HepG2 (cell line): ENCODE results near the gene FAM118A. TPM values are rescaled to one million over a fixed set of nuclear protein-coding genes. Genes with fewer than 3 reads are reported as not detected.

Experiments used
- DNMT3B ChIP-seq: conservative IDR thresholded peaks from 2 replicates; pipeline ENCODE4 v1.6.1; 2016; ENCODE audit warnings: missing biosample characterization, control low read depth
- FOXJ3 ChIP-seq: sonication (generic); formaldehyde crosslinking; IDR thresholded peaks from 2 replicates; pipeline ENCODE4 v1.4.0; 2020; ENCODE audit warnings: missing genetic modification reagents, mild to moderate bottlenecking, borderline replicate concordance
- FOXK2 ChIP-seq: fragments of 450-650 bp; IDR thresholded peaks from 2 replicates; pipeline ENCODE4 v1.6.1; 2016
- JUN ChIP-seq: sonication (generic); formaldehyde crosslinking; IDR thresholded peaks from 2 replicates; pipeline ENCODE4 v1.4.0; 2020; ENCODE audit warnings: mild to moderate bottlenecking, missing genetic modification reagents
- PCBP2 ChIP-seq: fragments of 200-400 bp; formaldehyde crosslinking; optimal IDR thresholded peaks from 2 replicates; pipeline ENCODE3; 2018; ENCODE audit warnings: low read length, low read depth; ENCODE audit not compliant: poor library complexity, severe bottlenecking
- RARA ChIP-seq: IDR thresholded peaks from 2 replicates; pipeline ENCODE4 v1.6.1; 2016; ENCODE audit warnings: missing genetic modification reagents, missing compliant biosample characterization
- STAG1 ChIP-seq: sonication (generic); formaldehyde crosslinking; IDR thresholded peaks from 2 replicates; pipeline ENCODE4 v1.4.0; 2020; ENCODE audit warnings: missing genetic modification reagents
- ZBTB3 ChIP-seq: sonication (generic); formaldehyde crosslinking; IDR thresholded peaks from 2 replicates; pipeline ENCODE4 v1.4.0; 2020; ENCODE audit warnings: low read depth, mild to moderate bottlenecking, moderate library complexity, missing genetic modification reagents, borderline replicate concordance
- ZBTB39 ChIP-seq: sonication (generic); formaldehyde crosslinking; IDR thresholded peaks from 2 replicates; pipeline ENCODE4 v1.5.0; 2020; ENCODE audit warnings: missing genetic modification reagents
- ZNF18 ChIP-seq: sonication (generic); formaldehyde crosslinking; IDR thresholded peaks from 2 replicates; pipeline ENCODE4 v1.8.0; 2022; ENCODE audit warnings: mild to moderate bottlenecking, missing genetic modification reagents; ENCODE audit not compliant: insufficient replicate concordance
- ZNF274 ChIP-seq: sonication (generic); formaldehyde crosslinking; IDR thresholded peaks from 2 replicates; pipeline ENCODE4 v1.5.1; 2020; ENCODE audit warnings: mild to moderate bottlenecking, missing genetic modification reagents
- ZNF317 ChIP-seq: sonication (generic); formaldehyde crosslinking; IDR thresholded peaks from 2 replicates; pipeline ENCODE4 v1.5.0; 2020; ENCODE audit warnings: mild to moderate bottlenecking, missing genetic modification reagents
- ZNF512B ChIP-seq: sonication (generic); formaldehyde crosslinking; IDR thresholded peaks from 2 replicates; pipeline ENCODE4 v1.5.1; 2020; ENCODE audit warnings: missing genetic modification reagents, mild to moderate bottlenecking, borderline replicate concordance
- ZNF563 ChIP-seq: sonication (generic); formaldehyde crosslinking; IDR thresholded peaks from 2 replicates; pipeline ENCODE4 v1.8.0; 2022; ENCODE audit warnings: mild to moderate bottlenecking, moderate library complexity, missing genetic modification reagents
- ZNF772 ChIP-seq: sonication (generic); formaldehyde crosslinking; IDR thresholded peaks from 2 replicates; pipeline ENCODE4 v1.5.0; 2020; ENCODE audit warnings: mild to moderate bottlenecking, missing genetic modification reagents
- polyA plus RNA-seq, 8 experiments: library from polyadenylated mRNA; depleted of rRNA in 3 of 8; stranded (reverse) in 7 of 8; unstranded in 1 of 8; fragments of >200 nt; fragmentation: Illumina TruSeq in 4 of 8; extraction: Trizol in 4 of 8; gene quantifications; 2 replicates each; pipeline versions ENCODE4 v1.2.1 to v1.2.3, GENCODE V29; 2011 to 2016; ENCODE audit warnings: low read depth in 4 of 8, missing spikeins in 1 of 8, mixed read lengths in 1 of 8; ENCODE audit not compliant: insufficient read depth in 1 of 8
- total RNA-seq, 5 experiments: library from RNA; depleted of rRNA; stranded (reverse); fragments of >200 nt; fragmentation: Illumina TruSeq; extraction: Trizol; gene quantifications; 2 replicates each; pipeline ENCODE4 v1.2.3, GENCODE V29; 2016; ENCODE audit warnings: low read depth in 1 of 5
- TF ChIP-seq, protein P1 (sequence below): sonication (generic); formaldehyde crosslinking; IDR thresholded peaks from 2 replicates; pipeline ENCODE4 v1.8.0; 2022; ENCODE audit warnings: missing genetic modification reagents, mild to moderate bottlenecking, moderate library complexity, borderline replicate concordance
- TF ChIP-seq, protein P2 (sequence below): sonication (generic); IDR thresholded peaks from 2 replicates; pipeline ENCODE4 v1.6.1; 2016; ENCODE audit warnings: low read depth, borderline replicate concordance
- TF ChIP-seq, protein P3 (sequence below): sonication (generic); formaldehyde crosslinking; IDR thresholded peaks from 2 replicates; pipeline ENCODE4 v1.8.1; 2022; ENCODE audit warnings: mild to moderate bottlenecking, missing genetic modification reagents

Gene FAM118A
- total and polyA plus RNA-seq, 2 of the 13 experiments (the other 11 are each of a cell fraction or from before 2014, with no cell fraction given) = 36.7 to 48.2 TPM

DNA sequence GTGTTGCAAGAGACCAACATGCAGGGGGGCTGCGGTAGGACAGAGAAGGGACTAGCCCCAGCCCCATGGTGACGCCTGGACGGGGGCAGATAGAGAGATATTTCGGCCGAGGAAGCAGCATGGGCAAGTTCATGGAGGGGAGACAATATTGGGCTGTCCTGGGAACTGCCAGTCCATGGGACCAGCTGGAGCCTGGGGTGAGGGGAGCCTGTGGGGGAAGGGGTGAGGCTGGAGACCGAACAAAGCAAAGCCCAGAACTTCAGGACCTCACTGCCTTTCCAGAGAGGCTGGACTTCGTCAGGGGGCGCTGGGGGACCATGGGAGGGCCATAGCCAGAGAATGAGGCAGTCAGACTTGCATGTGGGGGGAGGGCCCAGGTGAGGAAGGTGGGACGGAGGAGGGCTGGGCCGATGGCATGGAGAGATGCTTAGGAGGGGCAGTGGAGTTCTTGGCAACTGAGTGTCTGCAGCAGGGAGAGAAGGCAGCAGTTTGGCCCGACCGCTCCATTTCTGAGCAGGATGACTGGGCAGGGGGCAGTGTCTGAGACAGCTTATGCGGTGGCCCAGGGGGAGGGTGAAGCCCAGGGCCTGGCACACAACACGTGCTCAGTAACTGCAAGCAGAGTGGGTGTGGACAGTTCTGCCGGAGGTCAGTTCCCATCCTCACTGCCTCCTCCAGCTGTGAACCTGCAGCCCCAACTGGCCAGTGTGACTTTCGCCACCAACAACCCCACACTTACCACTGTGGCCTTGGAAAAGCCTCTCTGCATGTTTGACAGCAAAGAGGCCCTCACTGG is 24.3 kb upstream of the FAM118A start (continued):
- TF ChIP-seq JUN (no peak), ZNF563 (no peak), DNMT3B (CRISPR knock-in tag) (no peak), ZNF512B (CRISPR knock-in tag) (no peak), RARA (CRISPR knock-in tag) (no peak), PCBP2 (no peak), FOXK2 (no peak), ZNF772 (CRISPR knock-in tag) (0 out of 2 replicates have a peak, but pooled peaks have one; percentile 38), ZNF274 (CRISPR knock-in tag) (peak; percentile 49; the same call in 1 of the 2 replicates), ZNF18 (no peak), STAG1 (CRISPR knock-in tag) (peak; percentile 70), ZNF317 (no peak), ZBTB39 (CRISPR knock-in tag) (no peak), ZBTB3 (CRISPR knock-in tag) (no peak), FOXJ3 (CRISPR knock-in tag) (no peak)
- TF ChIP-seq, protein P1, sequence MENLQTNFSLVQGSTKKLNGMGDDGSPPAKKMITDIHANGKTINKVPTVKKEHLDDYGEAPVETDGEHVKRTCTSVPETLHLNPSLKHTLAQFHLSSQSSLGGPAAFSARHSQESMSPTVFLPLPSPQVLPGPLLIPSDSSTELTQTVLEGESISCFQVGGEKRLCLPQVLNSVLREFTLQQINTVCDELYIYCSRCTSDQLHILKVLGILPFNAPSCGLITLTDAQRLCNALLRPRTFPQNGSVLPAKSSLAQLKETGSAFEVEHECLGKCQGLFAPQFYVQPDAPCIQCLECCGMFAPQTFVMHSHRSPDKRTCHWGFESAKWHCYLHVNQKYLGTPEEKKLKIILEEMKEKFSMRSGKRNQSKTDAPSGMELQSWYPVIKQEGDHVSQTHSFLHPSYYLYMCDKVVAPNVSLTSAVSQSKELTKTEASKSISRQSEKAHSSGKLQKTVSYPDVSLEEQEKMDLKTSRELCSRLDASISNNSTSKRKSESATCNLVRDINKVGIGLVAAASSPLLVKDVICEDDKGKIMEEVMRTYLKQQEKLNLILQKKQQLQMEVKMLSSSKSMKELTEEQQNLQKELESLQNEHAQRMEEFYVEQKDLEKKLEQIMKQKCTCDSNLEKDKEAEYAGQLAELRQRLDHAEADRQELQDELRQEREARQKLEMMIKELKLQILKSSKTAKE = no peak
- TF ChIP-seq, protein P2, sequence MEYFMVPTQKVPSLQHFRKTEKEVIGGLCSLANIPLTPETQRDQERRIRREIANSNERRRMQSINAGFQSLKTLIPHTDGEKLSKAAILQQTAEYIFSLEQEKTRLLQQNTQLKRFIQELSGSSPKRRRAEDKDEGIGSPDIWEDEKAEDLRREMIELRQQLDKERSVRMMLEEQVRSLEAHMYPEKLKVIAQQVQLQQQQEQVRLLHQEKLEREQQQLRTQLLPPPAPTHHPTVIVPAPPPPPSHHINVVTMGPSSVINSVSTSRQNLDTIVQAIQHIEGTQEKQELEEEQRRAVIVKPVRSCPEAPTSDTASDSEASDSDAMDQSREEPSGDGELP = peak; percentile 59; the same call in 1 of the 2 replicates
- TF ChIP-seq, protein P3, sequence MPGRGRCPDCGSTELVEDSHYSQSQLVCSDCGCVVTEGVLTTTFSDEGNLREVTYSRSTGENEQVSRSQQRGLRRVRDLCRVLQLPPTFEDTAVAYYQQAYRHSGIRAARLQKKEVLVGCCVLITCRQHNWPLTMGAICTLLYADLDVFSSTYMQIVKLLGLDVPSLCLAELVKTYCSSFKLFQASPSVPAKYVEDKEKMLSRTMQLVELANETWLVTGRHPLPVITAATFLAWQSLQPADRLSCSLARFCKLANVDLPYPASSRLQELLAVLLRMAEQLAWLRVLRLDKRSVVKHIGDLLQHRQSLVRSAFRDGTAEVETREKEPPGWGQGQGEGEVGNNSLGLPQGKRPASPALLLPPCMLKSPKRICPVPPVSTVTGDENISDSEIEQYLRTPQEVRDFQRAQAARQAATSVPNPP (CRISPR knock-in tag) = no peak
